SU-DHL-6 (cell line): ENCODE measurements around the gene NDUFS6.

Experiments
- EZH2phosphoT487 ChIP-seq: fragments of 200-600 bp; sonication (generic), shearing (Covaris generic); conservative IDR thresholded peaks from 2 replicates; pipeline ENCODE4 v1.6.1; 2018; ENCODE audit warnings: mild to moderate bottlenecking, antibody characterized with exemption, low read length, moderate library complexity, mixed read lengths
- TF ChIP-seq, protein P1 (sequence below): fragments of 200-600 bp; sonication (generic); IDR thresholded peaks from one replicate; pipeline ENCODE4 v1.5.1; 2017; ENCODE audit warnings: antibody characterized with exemption, mild to moderate bottlenecking, low read length, moderate library complexity; ENCODE audit not compliant: insufficient read depth, poor library complexity, severe bottlenecking

DNA sequence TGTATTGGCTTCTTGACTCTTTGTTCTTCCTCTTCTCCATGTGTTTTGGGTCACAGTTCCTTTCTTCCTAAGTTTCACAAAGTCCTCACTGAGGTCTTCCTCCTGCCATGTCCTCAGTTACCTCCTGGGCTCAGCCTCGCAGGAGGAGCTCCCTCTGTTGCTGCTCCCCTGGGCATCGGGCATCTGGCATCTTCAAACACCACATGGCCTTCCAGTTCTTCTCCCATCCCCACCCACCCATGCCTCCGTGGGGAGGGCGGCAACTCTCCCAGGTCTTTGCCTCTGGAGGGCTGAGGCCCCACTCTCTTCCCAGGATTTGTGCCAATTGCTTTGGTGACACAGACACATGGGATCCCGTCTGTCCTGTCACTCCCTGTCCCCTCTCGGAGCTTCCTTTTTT is 24.4 kb upstream of the NDUFS6 start:
- TF ChIP-seq, protein P1, sequence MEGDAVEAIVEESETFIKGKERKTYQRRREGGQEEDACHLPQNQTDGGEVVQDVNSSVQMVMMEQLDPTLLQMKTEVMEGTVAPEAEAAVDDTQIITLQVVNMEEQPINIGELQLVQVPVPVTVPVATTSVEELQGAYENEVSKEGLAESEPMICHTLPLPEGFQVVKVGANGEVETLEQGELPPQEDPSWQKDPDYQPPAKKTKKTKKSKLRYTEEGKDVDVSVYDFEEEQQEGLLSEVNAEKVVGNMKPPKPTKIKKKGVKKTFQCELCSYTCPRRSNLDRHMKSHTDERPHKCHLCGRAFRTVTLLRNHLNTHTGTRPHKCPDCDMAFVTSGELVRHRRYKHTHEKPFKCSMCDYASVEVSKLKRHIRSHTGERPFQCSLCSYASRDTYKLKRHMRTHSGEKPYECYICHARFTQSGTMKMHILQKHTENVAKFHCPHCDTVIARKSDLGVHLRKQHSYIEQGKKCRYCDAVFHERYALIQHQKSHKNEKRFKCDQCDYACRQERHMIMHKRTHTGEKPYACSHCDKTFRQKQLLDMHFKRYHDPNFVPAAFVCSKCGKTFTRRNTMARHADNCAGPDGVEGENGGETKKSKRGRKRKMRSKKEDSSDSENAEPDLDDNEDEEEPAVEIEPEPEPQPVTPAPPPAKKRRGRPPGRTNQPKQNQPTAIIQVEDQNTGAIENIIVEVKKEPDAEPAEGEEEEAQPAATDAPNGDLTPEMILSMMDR = no peak
- TF ChIP-seq EZH2phosphoT487 = no peak
